HepG2 (cell line): Measurements from ENCODE around the gene CXCL6. TPM values are rescaled to one million over a fixed set of nuclear protein-coding genes. Genes with fewer than 3 reads are reported as not detected.

Experiments used
- ATAC-seq: fragments of 200-7000 bp; cut with Tn5 transposase; 3 replicates; pipeline ENCODE4 v1.9.1; 2020; ENCODE audit warnings: mild to moderate bottlenecking, moderate library complexity
- BruUV-seq: library from RNA; stranded (reverse); fragments of 400-500 nt; replicated peaks from 2 replicates; lab custom pipeline; 2021; lab: Mats Ljungman, UMichigan
- CTCF ChIA-PET: fragments of 300-600 bp; formaldehyde crosslinking; extraction: SDS; loops from one replicate; lab custom pipeline; 2021; ENCODE audit warnings: low total read pairs, inconsistent platforms, low intra/inter-chr PET ratio; lab: Yijun Ruan, JAX
- POLR2A ChIA-PET: fragments of 350-600 bp; sonication (Branson Sonifier 250); formaldehyde crosslinking; loops from one replicate; lab custom pipeline; 2020; ENCODE audit warnings: antibody characterized with exemption, inconsistent platforms; lab: Yijun Ruan, JAX
- DNase-seq: peaks from one replicate; pipeline ENCODE4 v3.0.0-alpha.2; 2015; ENCODE audit warnings: low spot score
- FAIRE-seq: peaks from 3 replicates; lab custom pipeline; 2011; peaks lifted over from hg19 to GRCh38; lab: Jason Lieb, UNC
- H2AFZ ChIP-seq: one replicate; pipeline ENCODE4 v1.6.1; 2011; ENCODE audit warnings: low read length, inconsistent platforms
- H3K27ac ChIP-seq: fragments of 300-600 bp; 3 replicates; pipeline ENCODE4 v1.8.0; 2011; ENCODE audit warnings: mixed run types, mild to moderate bottlenecking, mixed read lengths, low read length, inconsistent platforms; ENCODE audit not compliant: insufficient read depth; ENCODE audit errors: extremely low read length
- H3K27me3 ChIP-seq, 2 experiments: fragments of 200-600 bp in 1 of 2; 2 replicates in 1 of 2; 3 replicates in 1 of 2; pipeline versions ENCODE4 v1.6.0 to v1.8.0; 2011; ENCODE audit warnings: low read length in 2 of 2, mild to moderate bottlenecking in 2 of 2, moderate library complexity in 2 of 2, inconsistent platforms in 1 of 2; ENCODE audit not compliant: insufficient read depth in 2 of 2, control insufficient read depth in 1 of 2
- H3K36me3 ChIP-seq, 2 experiments: fragments of 200-600 bp in 1 of 2; replicated peaks in 1 of 2; 2 replicates in 1 of 2; 3 replicates in 1 of 2; pipeline versions ENCODE4 v1.5.1 to v1.8.0; 2011; ENCODE audit warnings: low read length in 2 of 2, inconsistent platforms in 1 of 2; ENCODE audit not compliant: insufficient read depth in 2 of 2, control insufficient read depth in 1 of 2
- H3K4me1 ChIP-seq: 2 replicates; pipeline ENCODE4 v1.5.1; 2012; ENCODE audit warnings: low read length, inconsistent platforms; ENCODE audit not compliant: insufficient read depth
- H3K4me2 ChIP-seq: 2 replicates; pipeline ENCODE4 v1.6.0; 2011; ENCODE audit warnings: low read depth, low read length, inconsistent platforms
- H3K4me3 ChIP-seq, 3 experiments: fragments of 200-600 bp in 1 of 3; sonication (generic), shearing (Covaris generic) in 1 of 3; replicated peaks in 1 of 3; 2 replicates each; pipeline ENCODE4 v1.5.1; 2011 to 2016; ENCODE audit warnings: low read length in 3 of 3, inconsistent platforms in 2 of 3, low read depth in 2 of 3, mild to moderate bottlenecking in 2 of 3, control low read depth in 1 of 3, mixed read lengths in 1 of 3; ENCODE audit not compliant: insufficient read depth in 1 of 3
- H3K79me2 ChIP-seq: one replicate; pipeline ENCODE4 v1.6.1; 2011; ENCODE audit warnings: low read length, inconsistent platforms; ENCODE audit not compliant: insufficient read depth
- H3K9ac ChIP-seq: 2 replicates; pipeline ENCODE4 v1.6.0; 2011; ENCODE audit warnings: mild to moderate bottlenecking, low read depth, low read length, inconsistent platforms; ENCODE audit not compliant: insufficient read depth
- H3K9me3 ChIP-seq: 2 replicates; pipeline ENCODE4 v1.5.1; 2012; ENCODE audit warnings: mild to moderate bottlenecking, low read length
- H4K20me1 ChIP-seq: 2 replicates; pipeline ENCODE4 v1.6.0; 2011; ENCODE audit warnings: inconsistent platforms, mild to moderate bottlenecking, low read length, moderate library complexity; ENCODE audit not compliant: insufficient read depth
- ATAD3A ChIP-seq: sonication (generic); formaldehyde crosslinking; IDR thresholded peaks from 2 replicates; pipeline ENCODE4 v1.4.0; 2020; ENCODE audit warnings: missing genetic modification reagents
- ATM ChIP-seq: fragments of 450-650 bp; IDR thresholded peaks from 2 replicates; pipeline ENCODE4 v1.7.1; 2017; ENCODE audit warnings: mild to moderate bottlenecking, borderline replicate concordance
- CEBPB ChIP-seq: IDR thresholded peaks from 2 replicates; pipeline ENCODE4 v1.6.1; 2011; ENCODE audit warnings: low read depth, low read length, improper control_type of control experiment, borderline replicate concordance
- NFYC ChIP-seq: IDR thresholded peaks from 2 replicates; pipeline ENCODE4 v1.6.1; 2016; ENCODE audit warnings: missing genetic modification reagents, missing compliant biosample characterization
- NR2F2 ChIP-seq: IDR thresholded peaks from 2 replicates; pipeline ENCODE4 v1.6.1; 2012; ENCODE audit warnings: low read depth, inconsistent platforms, borderline replicate concordance
- POLR2A ChIP-seq, 2 experiments: IDR thresholded peaks; 2 replicates each; pipeline ENCODE4 v1.6.1; 2011; ENCODE audit warnings: low read depth in 2 of 2, low read length in 2 of 2, mild to moderate bottlenecking in 1 of 2, moderate library complexity in 1 of 2; ENCODE audit not compliant: insufficient read depth in 1 of 2
- TARDBP ChIP-seq: sonication (generic); formaldehyde crosslinking; IDR thresholded peaks from 2 replicates; pipeline ENCODE4 v1.8.0; 2022; ENCODE audit warnings: mild to moderate bottlenecking, missing genetic modification reagents
- ZNF34 ChIP-seq: sonication (generic); formaldehyde crosslinking; IDR thresholded peaks from 2 replicates; pipeline ENCODE4 v1.4.0; 2020; ENCODE audit warnings: mild to moderate bottlenecking, missing genetic modification reagents, borderline replicate concordance
- ZNF510 ChIP-seq: sonication (generic); formaldehyde crosslinking; IDR thresholded peaks from 2 replicates; pipeline ENCODE4 v1.4.0; 2020; ENCODE audit warnings: low read depth, mild to moderate bottlenecking, missing genetic modification reagents
- ZSCAN30 ChIP-seq: sonication (generic); formaldehyde crosslinking; IDR thresholded peaks from 2 replicates; pipeline ENCODE4 v1.5.0; 2020; ENCODE audit warnings: mild to moderate bottlenecking, missing genetic modification reagents
- WGBS: methylation state at CpG from one replicate; pipeline ENCODE4 v1.1.6; 2017; ENCODE audit warnings: low lambda C conversion rate; 5-methylcytosine and 5-hydroxymethylcytosine counted together
- in situ Hi-C: cut with HindIII; loops from 2 replicates; pipeline ENCODE4 v1.10.0; 2017; ENCODE audit warnings: low pct_unique_long_range_greater_than_20kb; ENCODE audit not compliant: extremely low pct_ligation_motif_present
- intact Hi-C: fragments of 100-400 bp; cut with micrococcal nuclease; formaldehyde crosslinking; loops from one replicate; pipeline ENCODE4 v1.10.0; 2022; ENCODE audit not compliant: unreplicated experiment
- polyA plus RNA-seq, 8 experiments: library from polyadenylated mRNA; depleted of rRNA in 3 of 8; stranded (reverse) in 7 of 8; unstranded in 1 of 8; fragments of >200 nt; fragmentation: Illumina TruSeq in 4 of 8; extraction: Trizol in 4 of 8; gene quantifications; 2 replicates each; pipeline versions ENCODE4 v1.2.1 to v1.2.3, GENCODE V29; 2011 to 2016; ENCODE audit warnings: low read depth in 4 of 8, missing spikeins in 1 of 8, mixed read lengths in 1 of 8; ENCODE audit not compliant: insufficient read depth in 1 of 8
- total RNA-seq, 5 experiments: library from RNA; depleted of rRNA; stranded (reverse); fragments of >200 nt; fragmentation: Illumina TruSeq; extraction: Trizol; gene quantifications; 2 replicates each; pipeline ENCODE4 v1.2.3, GENCODE V29; 2016; ENCODE audit warnings: low read depth in 1 of 5

The CXCL6 gene
- total and polyA plus RNA-seq, 2 of the 13 experiments (the other 11 are each of a cell fraction or from before 2014, with no cell fraction given): not detected

- ATAC-seq (no peak), DNase-seq (no peak), FAIRE-seq (no peak)
- no peaks in the 10 kb centered on the region for H3K79me2 ChIP-seq
- TF ChIP-seq ATM: no peak
- TF ChIP-seq NFYC (CRISPR knock-in tag): no peak
- no peak for TF ChIP-seq NR2F2
- peak; percentile 72 for TF ChIP-seq CEBPB
- TF ChIP-seq ZNF34: no peak
- WGBS: 32% methylated on average over 3 of the region's 3 CpGs
- no peaks in the 10 kb centered on the region for H4K20me1 ChIP-seq
- H3K36me3 ChIP-seq: no peaks in the 10 kb centered on the region
- in situ Hi-C loops: no loop called here
- no peak overlapping the region for H3K9ac ChIP-seq
- H3K27me3 ChIP-seq: peaks cover 0 to 19% of the 10 kb centered on the region in 2 experiments; a peak in 3 of 5 replicates
- H3K4me3 ChIP-seq: no peak overlapping the region
- ChIA-PET CTCF (no interaction called here), POLR2A (no interaction called here)
- no peak overlapping the region for H2AFZ ChIP-seq
- intact Hi-C loops: no loop called here
- H3K4me2 ChIP-seq: no peak overlapping the region
- H3K4me1 ChIP-seq: peaks cover 8% of the 10 kb centered on the region; the same call in 1 of the 2 replicates
- no TSS peak for BruUV-seq
- H3K27ac ChIP-seq: no peak overlapping the region
- H3K9me3 ChIP-seq: no peaks in the 10 kb centered on the region
These were observed 33.8 kb downstream of the CXCL6 start for GRCh38 chr4:73870260-73870659.

GRCh38 chr4:73870768-73871167 is 34.3 kb downstream of the CXCL6 start:
- no peak for DNase-seq
- H3K4me2 ChIP-seq: no peak overlapping the region
- in situ Hi-C loops (no loop called here), intact Hi-C loops (no loop called here)
- peaks cover 8% of the 10 kb centered on the region; the same call in 1 of the 2 replicates for H3K4me1 ChIP-seq
- BruUV-seq: no TSS peak
- TF ChIP-seq ATAD3A (CRISPR knock-in tag) (no peak), POLR2A (IDR thresholded peaks at IDR 0.05; ENCODE audit: insufficient read depth in 1 of 2, low read depth in 2 of 2, low read length in 2 of 2) (no peak), ZNF510 (CRISPR knock-in tag) (no peak), ZSCAN30 (no peak), TARDBP (CRISPR knock-in tag) (no peak)
- TF ChIP-seq, all 625 proteins: peak for 0
- no peak overlapping the region for H2AFZ ChIP-seq
- H3K36me3 ChIP-seq: no peaks in the 10 kb centered on the region
- no peaks in the 10 kb centered on the region for H3K9me3 ChIP-seq
- POLR2A ChIA-PET: no interaction called here
- H3K27ac ChIP-seq: no peak overlapping the region
- H3K27me3 ChIP-seq: peaks cover 0 to 19% of the 10 kb centered on the region in 2 experiments; a peak in 3 of 5 replicates
- FAIRE-seq (no peak), ATAC-seq (no peak)
- no peak overlapping the region for H3K9ac ChIP-seq
- CTCF ChIA-PET: no interaction called here
- no peaks in the 10 kb centered on the region for H3K79me2 ChIP-seq
- H3K4me3 ChIP-seq: no peak overlapping the region
- WGBS: 91% methylated on average over 1 of the region's 1 CpG
- no peaks in the 10 kb centered on the region for H4K20me1 ChIP-seq
